ENCODE measurements around the gene NRSN1. TPM values are rescaled to one million over a fixed set of nuclear protein-coding genes. Genes with fewer than 3 reads are reported as not detected.

Gene NRSN1
- total RNA-seq, 1 experiment from 2014 or later, result not detected

- POLR2A ChIA-PET, result no interaction called here
- intact Hi-C loops (cut with micrococcal nuclease), result no loop called here
- Mint-ChIP-seq H3K4me3 (ENCODE audit: unreplicated experiment) (no peak overlapping the region), H3K36me3 (ENCODE audit: insufficient read depth, unreplicated experiment) (no peaks in the 10 kb centered on the region), H3K27ac (ENCODE audit: low read depth, unreplicated experiment) (no peak overlapping the region), H3K4me1 (ENCODE audit: insufficient read depth, unreplicated experiment) (no peaks in the 10 kb centered on the region), H3K27me3 (ENCODE audit: insufficient read depth, unreplicated experiment) (peaks cover 33% of the 10 kb centered on the region), H3K9me3 (ENCODE audit: unreplicated experiment) (no peaks in the 10 kb centered on the region)
- DNase-seq (ENCODE audit: unreplicated experiment), result no peak
- no TSS peak for BruUV-seq (replicated peaks)
- CTCF ChIA-PET, result no interaction called here
- TF ChIP-seq CTCF (IDR thresholded peaks at IDR 0.05; ENCODE audit: unreplicated experiment), result no peak
Observed at GRCh38 chr6:24187965-24188577, 62.1 kb downstream of the NRSN1 start.

GRCh38 chr6:24188578-24189080, 62.6 kb downstream of the NRSN1 start:
- no peaks in the 10 kb centered on the region for H3K4me1 Mint-ChIP-seq (ENCODE audit: insufficient read depth, unreplicated experiment)
- ChIA-PET CTCF (no interaction called here), POLR2A (no interaction called here)
- intact Hi-C loops (cut with micrococcal nuclease), result no loop called here
- H3K27me3 Mint-ChIP-seq (ENCODE audit: insufficient read depth, unreplicated experiment), result peaks cover 39% of the 10 kb centered on the region
- DNase-seq (ENCODE audit: unreplicated experiment), result no peak
- no TSS peak for BruUV-seq (replicated peaks)
- no peak overlapping the region for H3K27ac Mint-ChIP-seq (ENCODE audit: low read depth, unreplicated experiment)
- H3K9me3 Mint-ChIP-seq (ENCODE audit: unreplicated experiment), result no peaks in the 10 kb centered on the region
- H3K36me3 Mint-ChIP-seq (ENCODE audit: insufficient read depth, unreplicated experiment), result no peaks in the 10 kb centered on the region
- no peak overlapping the region for H3K4me3 Mint-ChIP-seq (ENCODE audit: unreplicated experiment)
- TF ChIP-seq CTCF (IDR thresholded peaks at IDR 0.05; ENCODE audit: unreplicated experiment), result no peak

- POLR2A ChIA-PET, result no interaction called here
- BruUV-seq (replicated peaks), result no TSS peak
- H3K4me3 Mint-ChIP-seq (ENCODE audit: unreplicated experiment), result no peak overlapping the region
- DNase-seq (ENCODE audit: unreplicated experiment), result no peak
- no peaks in the 10 kb centered on the region for H3K36me3 Mint-ChIP-seq (ENCODE audit: insufficient read depth, unreplicated experiment)
- intact Hi-C loops (cut with micrococcal nuclease), result no loop called here
- peaks cover 39% of the 10 kb centered on the region for H3K27me3 Mint-ChIP-seq (ENCODE audit: insufficient read depth, unreplicated experiment)
- CTCF ChIA-PET, result interaction anchor here (0.6 to 0.8 kb wide), 2 partner anchors 13 to 745 kb away, joined by 3 read pairs; no protein-coding TSS in a partner anchor
- no peaks in the 10 kb centered on the region for H3K9me3 Mint-ChIP-seq (ENCODE audit: unreplicated experiment)
- no peak overlapping the region for H3K27ac Mint-ChIP-seq (ENCODE audit: low read depth, unreplicated experiment)
- TF ChIP-seq CTCF (IDR thresholded peaks at IDR 0.05; ENCODE audit: unreplicated experiment), result no peak
- H3K4me1 Mint-ChIP-seq (ENCODE audit: insufficient read depth, unreplicated experiment), result no peaks in the 10 kb centered on the region
Observed at GRCh38 chr6:24191346-24191745, 65.3 kb downstream of the NRSN1 start.

GRCh38 chr6:24193364-24193763, 67.3 kb downstream of the NRSN1 start:
- no peaks in the 10 kb centered on the region for H3K9me3 Mint-ChIP-seq (ENCODE audit: unreplicated experiment)
- TF ChIP-seq CTCF (IDR thresholded peaks at IDR 0.05; ENCODE audit: unreplicated experiment), result no peak
- intact Hi-C loops (cut with micrococcal nuclease), result no loop called here
- peaks cover 39% of the 10 kb centered on the region for H3K27me3 Mint-ChIP-seq (ENCODE audit: insufficient read depth, unreplicated experiment)
- H3K4me1 Mint-ChIP-seq (ENCODE audit: insufficient read depth, unreplicated experiment), result no peaks in the 10 kb centered on the region
- no peak for DNase-seq (ENCODE audit: unreplicated experiment)
- POLR2A ChIA-PET, result interaction anchor here (0.6 kb wide), 1 partner anchor 126 kb away, joined by 3 read pairs; no protein-coding TSS in a partner anchor
- no peak overlapping the region for H3K27ac Mint-ChIP-seq (ENCODE audit: low read depth, unreplicated experiment)
- CTCF ChIA-PET, result no interaction called here
- H3K4me3 Mint-ChIP-seq (ENCODE audit: unreplicated experiment), result no peak overlapping the region
- BruUV-seq (replicated peaks), result no TSS peak
- H3K36me3 Mint-ChIP-seq (ENCODE audit: insufficient read depth, unreplicated experiment), result no peaks in the 10 kb centered on the region

All from MCF 10A (cell line).